HG02642 (cell line): ENCODE measurements around the gene ZNF862.

Experiments used
- ATAC-seq: cut with Tn5 transposase; IDR thresholded peaks from one replicate; pipeline ENCODE4 v1.9.1; 2021; ENCODE audit warnings: mild to moderate bottlenecking; ENCODE audit not compliant: unreplicated experiment, poor library complexity

Gene ZNF862

DNA sequence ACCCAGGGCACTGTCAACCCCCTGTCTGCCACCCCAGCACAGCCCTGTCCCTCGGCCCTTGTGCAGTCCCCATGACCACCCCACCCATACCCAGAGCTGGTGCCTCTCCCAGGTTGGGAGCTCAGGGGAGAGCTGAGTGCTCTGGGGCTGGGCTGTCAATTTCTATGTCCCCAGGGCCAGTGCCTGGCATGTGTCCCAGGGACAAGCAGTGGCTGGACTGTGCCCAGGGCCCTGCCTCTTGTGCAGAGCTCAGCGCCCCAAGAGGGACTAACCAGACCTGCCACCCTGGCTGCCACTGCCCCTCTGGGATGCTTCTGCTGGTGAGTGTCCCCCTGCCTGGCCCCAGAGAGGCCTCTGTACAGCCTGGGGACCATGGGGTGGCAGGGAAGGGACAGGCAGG is 29.0 kb upstream of the ZNF862 start:
- no peak for ATAC-seq

DNA sequence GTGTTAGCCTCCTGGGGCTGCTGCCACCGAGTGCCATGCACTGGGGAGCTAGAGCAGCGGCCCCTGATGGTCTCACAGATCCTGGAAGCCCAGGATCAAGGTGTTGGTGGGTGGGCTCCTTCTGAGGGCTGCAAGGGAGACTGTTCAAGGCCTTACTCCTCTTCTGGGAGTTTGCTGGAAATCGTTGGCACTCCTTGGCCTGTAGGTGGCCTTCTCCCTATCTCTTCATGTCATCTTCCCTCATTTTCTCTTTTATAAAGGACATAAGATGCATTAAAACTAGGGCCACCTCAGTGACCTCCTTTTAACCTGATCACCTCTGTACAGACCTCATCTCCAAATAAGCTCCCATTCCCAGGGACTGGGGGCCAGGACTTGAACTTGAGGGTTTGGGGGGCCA is 27.0 kb upstream of the ZNF862 start:
- ATAC-seq, result no peak

DNA sequence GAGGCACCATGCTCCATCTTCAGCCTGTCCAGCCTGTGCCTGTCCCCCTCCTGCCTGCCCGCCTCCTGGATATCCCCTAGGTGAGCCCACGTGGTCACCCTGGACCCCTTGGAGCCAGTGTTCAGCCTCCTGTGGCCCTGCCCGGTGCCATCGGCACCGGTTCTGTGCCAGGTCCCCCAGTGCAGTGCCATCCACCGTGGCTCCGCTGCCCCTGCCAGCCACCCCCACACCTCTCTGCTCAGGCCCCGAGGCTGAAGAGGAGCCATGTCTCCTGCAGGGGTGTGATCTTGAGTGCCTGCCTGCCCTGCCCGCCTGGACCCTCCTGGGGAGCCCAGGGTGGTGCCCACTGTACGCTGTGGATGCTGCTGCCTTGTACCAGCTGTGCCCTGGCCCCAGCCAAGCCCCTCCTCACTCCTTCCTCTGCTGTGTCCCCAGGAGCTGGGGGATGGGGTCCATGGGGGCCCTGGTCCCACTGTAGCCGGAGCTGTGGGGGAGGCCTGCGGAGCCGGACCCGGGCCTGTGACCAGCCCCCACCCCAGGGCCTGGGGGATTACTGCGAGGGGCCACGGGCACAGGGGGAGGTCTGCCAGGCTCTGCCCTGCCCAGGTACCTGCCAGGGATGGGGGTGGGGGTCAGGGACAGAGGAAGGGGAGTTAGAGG is 26.2 kb upstream of the ZNF862 start:
- ATAC-seq, result no peak

DNA sequence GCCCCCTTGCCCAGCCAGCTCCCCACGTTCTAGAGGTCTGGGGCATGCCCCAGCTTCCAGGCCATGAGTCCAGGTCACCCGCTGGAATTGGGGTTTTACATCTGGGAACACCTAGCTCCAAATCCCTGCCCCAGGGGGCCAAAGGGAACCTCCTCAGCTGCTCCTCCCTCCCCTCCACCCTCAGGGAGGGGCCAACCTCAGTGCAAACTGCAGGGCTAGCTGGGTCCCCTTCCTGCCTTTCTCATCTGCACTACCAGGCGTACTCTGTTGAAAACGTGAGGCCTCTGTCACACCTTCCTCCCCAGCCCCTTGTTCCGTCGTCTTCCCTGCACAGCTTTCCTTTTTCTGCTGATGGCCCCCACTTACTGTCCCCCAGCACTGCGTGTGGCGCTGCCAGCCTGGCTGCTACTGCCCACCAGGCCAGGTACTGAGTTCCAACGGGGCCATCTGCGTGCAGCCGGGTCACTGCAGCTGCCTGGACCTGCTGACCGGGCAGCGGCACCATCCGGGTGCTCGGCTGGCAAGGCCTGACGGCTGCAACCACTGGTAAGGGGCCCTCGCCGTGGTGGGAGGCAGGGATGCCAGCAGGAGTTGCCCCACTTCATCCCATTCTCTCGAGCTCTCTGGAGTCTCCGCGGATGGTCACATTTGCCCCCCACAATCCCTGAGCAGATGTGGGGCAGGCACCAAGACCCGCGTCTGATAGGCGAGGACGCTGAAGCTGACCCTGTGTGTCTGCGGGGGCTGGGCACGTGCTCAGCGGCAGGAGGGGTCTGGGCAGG is 24.7 kb upstream of the ZNF862 start:
- no peak for ATAC-seq

DNA sequence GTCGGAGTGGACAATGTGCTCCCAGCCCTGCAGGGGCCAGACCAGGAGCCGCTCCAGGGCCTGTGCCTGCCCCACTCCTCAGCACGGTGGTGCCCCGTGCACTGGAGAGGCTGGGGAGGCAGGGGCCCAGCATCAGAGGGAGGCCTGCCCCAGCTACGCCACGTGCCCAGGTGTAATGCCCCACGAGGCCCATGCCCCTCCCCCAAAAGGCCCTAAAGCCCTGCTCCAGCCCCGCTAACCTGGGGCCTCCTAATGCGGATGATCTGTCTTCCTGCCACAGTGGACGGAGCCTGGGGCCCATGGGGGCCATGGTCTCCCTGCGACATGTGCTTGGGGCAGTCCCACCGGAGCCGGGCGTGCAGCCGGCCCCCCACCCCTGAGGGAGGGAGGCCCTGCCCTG is 23.7 kb upstream of the ZNF862 start:
- ATAC-seq, result no peak

DNA sequence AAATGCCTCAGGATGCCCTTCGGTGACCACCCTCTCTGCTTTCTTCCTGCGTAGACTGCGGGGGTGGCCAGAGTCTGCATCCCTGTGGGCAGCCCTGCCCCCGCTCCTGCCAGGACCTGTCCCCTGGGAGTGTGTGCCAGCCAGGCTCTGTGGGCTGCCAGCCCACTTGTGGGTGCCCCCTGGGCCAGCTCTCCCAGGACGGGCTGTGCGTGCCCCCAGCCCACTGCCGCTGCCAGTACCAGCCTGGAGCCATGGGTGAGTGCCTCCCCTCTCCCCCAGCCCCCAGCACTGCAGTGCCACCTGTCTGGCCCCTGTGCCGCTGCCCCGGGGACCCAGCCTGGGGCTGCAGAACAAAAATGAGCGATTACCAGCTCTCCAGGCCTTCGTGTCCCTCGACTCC is 23.1 kb upstream of the ZNF862 start:
- ATAC-seq, result no peak

DNA sequence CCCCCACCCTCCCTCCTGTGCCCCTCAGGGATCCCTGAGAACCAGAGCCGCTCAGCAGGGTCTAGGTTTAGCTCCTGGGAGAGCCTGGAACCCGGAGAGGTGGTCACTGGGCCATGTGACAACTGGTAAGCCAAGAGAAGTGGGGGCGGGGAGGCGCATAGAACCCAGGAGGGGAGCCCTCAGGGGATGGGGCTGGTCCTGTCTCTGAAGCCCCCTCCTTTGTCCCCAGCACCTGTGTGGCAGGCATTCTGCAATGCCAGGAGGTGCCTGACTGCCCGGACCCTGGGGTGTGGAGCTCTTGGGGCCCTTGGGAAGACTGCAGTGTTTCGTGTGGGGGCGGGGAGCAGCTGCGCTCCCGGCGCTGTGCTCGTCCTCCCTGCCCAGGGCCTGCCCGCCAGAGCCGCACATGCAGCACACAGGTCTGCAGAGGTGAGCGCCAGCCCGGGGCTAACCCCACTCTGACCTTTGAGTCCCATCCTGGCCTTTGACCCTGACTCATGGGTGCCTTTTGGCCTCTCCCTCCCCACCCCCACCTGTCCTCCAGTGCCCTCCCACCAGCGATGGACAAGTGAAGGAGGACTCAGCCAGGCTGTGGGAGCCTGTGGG is 22.4 kb upstream of the ZNF862 start:
- no peak for ATAC-seq

DNA sequence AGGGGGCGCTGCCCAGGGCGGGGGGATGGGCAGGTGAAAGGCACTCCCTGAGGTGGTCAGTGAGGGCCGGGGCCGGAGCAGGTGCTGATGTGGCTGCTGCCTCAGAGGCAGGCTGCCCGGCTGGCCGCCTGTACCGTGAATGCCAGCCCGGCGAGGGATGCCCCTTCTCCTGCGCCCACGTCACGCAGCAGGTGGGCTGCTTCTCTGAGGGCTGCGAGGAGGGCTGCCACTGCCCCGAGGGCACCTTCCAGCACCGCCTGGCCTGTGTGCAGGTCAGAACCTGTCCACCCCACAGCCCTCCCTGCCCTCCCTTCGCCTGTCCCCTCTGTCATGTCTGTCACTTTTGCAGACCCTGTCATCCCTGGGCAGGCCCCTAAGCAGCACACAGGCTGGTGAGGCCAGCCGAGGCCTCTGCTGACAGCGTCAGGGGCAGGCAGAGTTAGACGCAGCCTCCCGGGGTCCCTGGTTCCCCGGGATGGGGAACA is 21.9 kb upstream of the ZNF862 start:
- ATAC-seq, result no peak

DNA sequence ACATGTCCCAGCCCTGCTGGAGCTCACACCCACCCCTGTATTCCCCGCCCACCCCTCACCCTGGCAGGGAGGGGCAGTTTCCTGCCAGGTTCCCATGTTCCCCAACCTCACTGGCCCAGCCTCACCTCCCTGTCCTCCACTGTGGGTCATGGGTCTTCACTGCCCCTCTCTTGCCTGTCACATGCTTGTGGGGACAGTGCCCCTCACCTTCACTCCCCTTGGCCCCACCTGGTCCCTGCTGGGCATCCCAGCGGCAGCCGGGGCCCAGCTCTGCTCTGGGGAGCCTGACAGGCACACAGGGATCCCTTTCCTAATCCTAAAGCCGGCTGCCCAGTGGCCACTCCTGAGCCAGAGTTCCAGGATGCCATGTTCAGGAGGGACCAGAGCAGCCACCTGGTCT is 21.4 kb upstream of the ZNF862 start:
- no peak for ATAC-seq

DNA sequence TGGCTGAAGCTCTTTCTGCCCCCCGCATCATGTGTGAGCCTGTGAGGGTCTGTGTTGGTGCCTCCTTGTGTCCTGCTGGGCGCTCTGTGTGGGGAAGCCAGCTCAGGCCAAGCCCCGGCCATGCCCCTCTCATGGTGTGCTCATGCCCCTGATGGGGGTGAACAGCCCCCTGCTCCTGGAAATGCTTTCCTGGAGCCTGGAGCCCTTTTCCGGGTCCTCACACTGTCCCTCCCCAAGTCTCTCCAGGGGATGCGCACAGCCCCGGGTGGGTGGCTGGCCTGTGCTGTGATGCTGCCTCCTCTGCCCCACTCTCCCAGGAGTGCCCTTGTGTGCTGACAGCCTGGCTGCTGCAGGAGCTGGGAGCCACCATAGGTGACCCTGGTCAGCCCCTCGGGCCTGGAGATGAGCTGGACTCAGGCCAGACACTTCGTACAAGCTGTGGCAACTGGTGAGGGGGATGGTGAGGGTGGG is 20.8 kb upstream of the ZNF862 start:
- ATAC-seq, result no peak

DNA sequence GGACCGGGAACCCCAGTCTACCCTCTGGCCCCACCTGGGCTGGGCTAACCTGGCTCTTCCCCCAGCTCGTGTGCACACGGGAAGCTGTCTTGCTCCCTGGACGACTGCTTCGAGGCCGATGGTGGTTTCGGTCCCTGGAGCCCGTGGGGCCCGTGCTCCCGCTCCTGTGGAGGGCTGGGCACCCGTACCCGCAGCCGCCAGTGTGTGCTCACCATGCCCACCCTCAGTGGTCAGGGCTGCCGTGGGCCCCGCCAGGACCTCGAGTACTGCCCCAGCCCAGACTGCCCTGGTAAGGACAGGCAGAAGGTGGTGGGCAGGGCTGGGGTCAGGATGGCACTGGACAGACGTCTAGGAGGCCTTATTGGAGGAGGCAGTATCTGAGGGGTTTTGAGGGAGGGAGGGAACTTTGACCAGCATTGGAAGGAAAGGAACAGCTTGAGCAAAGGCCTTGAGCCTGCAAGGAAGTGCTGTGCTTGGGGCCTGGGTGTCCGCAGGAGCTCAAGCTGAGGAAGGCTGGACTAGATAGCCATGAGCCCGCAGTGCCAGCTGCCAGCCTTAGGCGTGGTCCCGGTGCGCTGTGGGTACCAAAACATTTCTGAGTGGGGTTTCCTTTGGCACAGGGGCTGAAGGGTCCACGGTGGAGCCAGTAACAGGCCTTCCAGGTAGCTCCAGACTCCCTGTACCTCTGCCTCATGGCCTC is 20.2 kb upstream of the ZNF862 start:
- no peak for ATAC-seq

DNA sequence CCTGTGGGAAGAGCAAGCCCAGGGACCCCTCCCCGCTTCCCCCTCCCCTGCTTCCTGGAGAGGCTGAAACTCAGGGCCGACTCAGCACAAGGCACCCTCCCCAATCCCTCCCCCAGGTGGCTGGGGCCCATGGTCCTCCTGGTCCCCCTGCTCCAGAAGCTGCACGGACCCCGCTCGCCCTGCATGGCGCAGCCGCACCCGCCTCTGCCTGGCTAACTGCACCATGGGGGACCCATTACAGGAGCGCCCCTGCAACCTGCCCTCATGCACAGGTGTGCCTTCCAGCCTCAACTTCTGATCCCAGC is 19.7 kb upstream of the ZNF862 start:
- ATAC-seq, result no peak

DNA sequence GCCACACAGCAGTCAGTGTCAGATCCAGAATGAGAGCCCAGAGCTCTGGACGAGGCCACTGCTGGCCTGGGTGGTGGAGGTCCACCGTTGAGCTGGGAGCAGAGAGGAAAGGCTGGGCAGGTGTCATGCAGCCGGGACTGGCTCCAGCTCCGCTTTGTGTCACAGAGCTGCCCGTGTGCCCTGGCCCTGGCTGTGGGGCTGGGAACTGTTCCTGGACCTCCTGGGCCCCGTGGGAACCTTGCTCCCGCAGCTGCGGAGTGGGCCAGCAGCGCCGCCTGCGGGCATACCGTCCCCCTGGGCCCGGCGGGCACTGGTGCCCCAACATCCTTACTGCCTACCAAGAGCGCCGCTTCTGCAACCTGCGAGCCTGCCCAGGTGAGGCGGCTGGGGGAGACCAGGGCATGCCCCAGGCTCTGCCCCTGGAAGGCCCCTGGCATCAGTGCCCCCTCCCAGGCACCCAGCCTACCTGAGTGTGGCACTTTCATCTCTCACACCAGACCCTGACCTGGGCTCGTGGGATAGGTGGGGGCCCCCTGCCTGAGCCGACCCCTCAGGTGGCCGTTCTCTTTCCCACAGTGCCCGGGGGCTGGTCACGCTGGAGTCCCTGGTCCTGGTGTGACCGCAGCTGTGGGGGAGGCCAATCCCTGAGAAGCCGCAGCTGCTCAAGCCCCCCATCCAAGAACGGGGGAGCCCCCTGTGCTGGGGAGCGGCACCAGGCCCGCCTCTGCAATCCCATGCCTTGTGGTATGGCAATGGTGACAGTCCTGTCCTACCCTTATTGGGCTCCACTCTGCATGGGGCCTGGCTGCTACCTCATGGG is 18.8 kb upstream of the ZNF862 start:
- ATAC-seq, result no peak

DNA sequence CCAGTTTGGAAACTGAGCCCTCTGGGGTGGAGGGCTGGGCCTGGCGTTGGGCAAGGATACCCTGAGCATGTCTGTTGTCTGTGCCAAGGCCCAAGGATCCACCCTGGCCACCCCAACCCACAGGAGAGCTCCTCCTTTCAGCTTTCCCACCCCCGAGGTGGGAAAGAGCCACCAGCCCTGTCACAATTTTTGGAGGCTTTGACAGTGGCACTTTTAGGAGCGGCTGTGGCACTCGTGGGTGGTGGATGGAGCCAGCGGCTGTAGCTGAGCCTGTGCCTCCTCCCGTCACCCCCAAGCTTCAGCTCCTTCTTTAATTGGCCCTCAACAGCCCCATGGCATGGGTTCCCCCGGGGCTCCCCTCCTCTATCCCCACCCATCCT is 18.2 kb upstream of the ZNF862 start:
- ATAC-seq, result no peak

DNA sequence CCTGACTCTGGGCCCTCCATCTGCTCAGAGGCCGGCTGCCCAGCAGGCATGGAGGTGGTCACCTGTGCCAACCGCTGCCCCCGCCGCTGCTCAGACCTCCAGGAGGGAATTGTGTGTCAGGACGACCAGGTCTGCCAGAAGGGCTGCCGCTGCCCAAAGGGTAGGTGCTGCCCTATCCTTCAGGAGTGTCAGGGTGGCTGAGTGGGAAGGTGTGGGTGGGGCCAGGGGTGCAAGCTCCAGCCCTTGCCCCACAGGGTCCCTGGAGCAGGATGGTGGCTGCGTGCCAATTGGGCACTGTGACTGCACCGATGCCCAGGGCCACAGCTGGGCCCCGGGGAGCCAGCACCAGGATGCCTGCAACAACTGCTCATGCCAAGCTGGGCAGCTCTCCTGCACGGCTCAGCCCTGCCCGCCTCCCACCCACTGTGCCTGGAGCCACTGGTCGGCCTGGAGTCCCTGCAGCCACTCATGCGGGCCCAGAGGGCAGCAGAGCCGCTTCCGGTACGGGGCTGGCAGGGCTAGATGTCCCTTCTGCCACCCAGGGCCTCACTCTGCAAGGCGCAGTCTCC is 17.5 kb upstream of the ZNF862 start:
- ATAC-seq, result no peak

DNA sequence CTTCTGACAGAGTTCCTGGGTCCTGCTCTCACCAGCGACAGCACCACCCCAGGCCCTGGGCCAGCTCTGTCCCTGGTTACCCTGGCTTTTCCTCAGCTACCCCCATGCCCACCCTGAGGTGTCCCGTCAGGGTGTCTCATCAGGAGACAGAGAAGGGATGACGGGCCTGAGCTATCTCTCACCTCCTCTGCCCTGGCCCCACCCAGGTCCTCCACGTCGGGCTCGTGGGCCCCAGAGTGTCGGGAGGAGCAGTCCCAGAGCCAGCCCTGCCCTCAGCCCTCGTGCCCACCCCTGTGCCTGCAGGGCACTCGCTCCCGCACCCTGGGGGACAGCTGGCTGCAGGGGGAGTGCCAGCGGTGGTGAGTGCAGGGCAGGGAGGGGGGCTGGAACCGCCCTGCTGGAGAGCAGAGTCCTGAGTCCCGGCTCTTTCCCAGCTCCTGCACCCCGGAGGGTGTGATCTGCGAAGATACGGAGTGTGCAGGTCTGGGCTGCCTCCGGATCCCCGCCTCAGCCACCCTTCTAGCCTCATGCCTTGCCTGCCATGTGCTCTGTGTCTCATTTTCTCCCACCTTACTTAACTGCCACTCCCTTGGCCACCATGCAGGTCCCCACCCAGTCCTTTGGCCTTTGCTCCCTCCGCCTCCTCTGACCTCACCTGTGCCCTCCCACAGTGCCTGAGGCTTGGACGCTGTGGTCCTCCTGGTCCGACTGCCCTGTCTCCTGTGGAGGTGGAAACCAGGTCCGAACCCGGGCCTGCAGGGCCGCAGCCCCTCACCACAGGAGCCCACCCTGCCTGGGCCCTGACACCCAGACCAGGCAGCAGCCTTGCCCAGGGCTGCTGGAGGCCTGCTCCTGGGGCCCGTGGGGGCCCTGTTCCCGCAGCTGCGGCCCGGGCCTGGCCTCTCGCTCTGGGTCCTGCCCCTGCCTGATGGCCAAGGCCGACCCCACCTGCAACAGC is 16.7 kb upstream of the ZNF862 start:
- no peak for ATAC-seq

DNA sequence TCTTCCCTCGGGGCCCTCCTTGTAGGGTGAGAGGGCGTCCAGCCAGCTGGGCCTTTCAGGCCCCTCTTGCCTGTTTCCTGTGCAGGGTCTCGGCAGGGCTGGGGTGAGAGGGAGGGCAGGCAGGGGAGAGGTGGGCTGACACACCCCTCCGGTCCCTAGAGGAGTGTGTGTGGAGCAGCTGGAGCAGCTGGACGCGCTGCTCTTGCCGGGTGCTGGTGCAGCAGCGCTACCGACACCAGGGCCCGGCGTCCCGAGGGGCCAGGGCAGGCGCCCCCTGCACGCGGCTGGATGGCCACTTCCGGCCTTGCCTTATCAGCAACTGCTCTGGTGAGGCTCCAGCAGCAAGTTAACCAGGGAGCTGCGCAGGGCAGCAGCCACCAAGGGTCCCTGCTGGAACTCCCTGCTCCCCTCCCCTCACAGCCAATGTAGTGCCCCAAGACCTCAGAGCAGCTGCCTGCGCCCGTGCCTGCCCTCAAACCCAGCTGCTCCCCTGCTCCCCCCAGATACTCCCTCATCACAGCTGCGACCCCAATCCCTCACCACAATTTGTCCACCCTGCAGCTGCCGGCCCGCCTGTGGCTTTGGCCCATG is 15.7 kb upstream of the ZNF862 start:
- ATAC-seq, result no peak

DNA sequence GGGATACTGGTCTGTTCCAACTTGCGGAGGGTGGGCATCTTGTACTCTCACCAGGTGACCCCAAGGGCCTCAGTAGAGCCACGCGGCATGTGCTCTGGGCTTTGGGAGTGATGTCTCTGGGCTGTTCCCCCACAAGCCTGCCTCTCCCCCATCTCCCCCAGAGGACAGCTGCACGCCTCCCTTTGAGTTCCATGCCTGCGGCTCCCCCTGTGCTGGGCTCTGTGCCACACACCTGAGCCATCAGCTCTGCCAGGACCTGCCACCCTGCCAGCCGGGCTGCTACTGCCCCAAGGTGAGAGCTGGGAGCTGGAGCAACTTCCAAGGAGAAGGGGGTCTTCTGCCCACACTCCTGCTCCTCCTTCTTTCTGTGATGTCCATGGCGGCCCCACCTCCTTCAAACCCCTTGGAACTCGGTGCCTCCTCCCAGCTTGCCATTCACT is 15.0 kb upstream of the ZNF862 start:
- no peak for ATAC-seq
